Measurements from ENCODE around the gene RANBP10. TPM values are rescaled to one million over a fixed set of nuclear protein-coding genes. Genes with fewer than 3 reads are reported as not detected.
"Not testable (repeated sequence)": the region's sequence is repeated elsewhere in the genome, so short reads cannot be mapped to it uniquely, and the experiment has no call there.

RANBP10 gene
- 10 to 100 TPM; 21.6 to 28.5 (median 22.3) TPM for polyA plus RNA-seq (ENCODE audit: insufficient read length in 4 of 4)

GRCh38 chr16:67806428-67807147 lies at the start of gene RANBP10, which contains the start of gene TSNAXIP1:
Gene RANBP10, minus strand, starts transcription at chr16:67806560. Its CDS starts 24 bp downstream, at chr16:67806536.
Gene TSNAXIP1, plus strand, starts transcription at chr16:67806889. Its CDS starts 261 bp downstream, at chr16:67807150.
- peak; percentile 92 to 99 (median 97) for DNase-seq (ENCODE audit: low read depth in 4 of 4, low spot score in 3 of 4)

- DNase-seq (ENCODE audit: low read depth in 4 of 4, low spot score in 3 of 4): no peak
These were observed 49.4 kb upstream of the RANBP10 start for GRCh38 chr16:67855789-67856188.

- DNase-seq (ENCODE audit: low read depth in 4 of 4, low spot score in 3 of 4): no peak
These were observed 47.3 kb upstream of the RANBP10 start for GRCh38 chr16:67853670-67854069.

- no peak for DNase-seq (ENCODE audit: low read depth in 4 of 4, low spot score in 3 of 4)
These were observed 41.8 kb upstream of the RANBP10 start for GRCh38 chr16:67848118-67848517.

GRCh38 chr16:67847064-67847861 lies 40.9 kb upstream of the RANBP10 start, which contains the start of gene CENPT:
Gene CENPT, minus strand, starts transcription at chr16:67847693. Its CDS starts 13,834 bp downstream, at chr16:67833859.
- no peak for DNase-seq (ENCODE audit: low read depth in 4 of 4, low spot score in 3 of 4)

- peak; percentile 93 to 95 (median 94) for DNase-seq (ENCODE audit: low read depth in 4 of 4, low spot score in 3 of 4)
These were observed 40.1 kb upstream of the RANBP10 start, which contains the start of gene NUTF2 for GRCh38 chr16:67846320-67847063. Gene NUTF2, plus strand, starts transcription at chr16:67846933. Its CDS starts 18,198 bp downstream, at chr16:67865131.

GRCh38 chr16:67846063-67846319 lies 39.6 kb upstream of the RANBP10 start:
- DNase-seq (ENCODE audit: low read depth in 4 of 4, low spot score in 3 of 4): no peak

- no peak for DNase-seq (ENCODE audit: low read depth in 4 of 4, low spot score in 3 of 4)
These were observed 39.1 kb upstream of the RANBP10 start for GRCh38 chr16:67845291-67846062.

GRCh38 chr16:67844497-67844896 lies 38.1 kb upstream of the RANBP10 start:
- no peak for DNase-seq (ENCODE audit: low read depth in 4 of 4, low spot score in 3 of 4)

- no peak for DNase-seq (ENCODE audit: low read depth in 4 of 4, low spot score in 3 of 4)
These were observed 37.0 kb upstream of the RANBP10 start for GRCh38 chr16:67843343-67843765.

- DNase-seq (ENCODE audit: low read depth in 4 of 4, low spot score in 3 of 4): no peak
These were observed 36.4 kb upstream of the RANBP10 start for GRCh38 chr16:67842509-67843342.

GRCh38 chr16:67841816-67842508 lies 35.6 kb upstream of the RANBP10 start, which contains the start of gene THAP11:
Gene THAP11, plus strand, starts transcription at chr16:67842320. Its CDS starts 235 bp downstream, at chr16:67842555.
- DNase-seq (ENCODE audit: low read depth in 4 of 4, low spot score in 3 of 4): peak; percentile 94 to 99 (median 95)

GRCh38 chr16:67841198-67841815 lies 34.9 kb upstream of the RANBP10 start:
- no peak for DNase-seq (ENCODE audit: low read depth in 4 of 4, low spot score in 3 of 4)

GRCh38 chr16:67837811-67838210 lies 31.5 kb upstream of the RANBP10 start:
- no peak for DNase-seq (ENCODE audit: low read depth in 4 of 4, low spot score in 3 of 4)

- not testable (repeated sequence) for DNase-seq (ENCODE audit: low read depth in 4 of 4, low spot score in 3 of 4)
These were observed 30.8 kb upstream of the RANBP10 start for GRCh38 chr16:67837190-67837589.

- DNase-seq (ENCODE audit: low read depth in 4 of 4, low spot score in 3 of 4): no peak
These were observed 27.9 kb upstream of the RANBP10 start for GRCh38 chr16:67834242-67834614.

- DNase-seq (ENCODE audit: low read depth in 4 of 4, low spot score in 3 of 4): peak; percentile 84 to 90 (median 88)
These were observed 27.3 kb upstream of the RANBP10 start for GRCh38 chr16:67833415-67834241.

Data from right renal pelvis (tissue), 4 donors.